HG03280 (cell line): Measurements from ENCODE around the gene GDPGP1.

Source experiments
- ATAC-seq: cut with Tn5 transposase; IDR thresholded peaks from one replicate; pipeline ENCODE4 v1.9.1; 2021; ENCODE audit warnings: mild to moderate bottlenecking, moderate library complexity; ENCODE audit not compliant: unreplicated experiment

Gene GDPGP1

DNA sequence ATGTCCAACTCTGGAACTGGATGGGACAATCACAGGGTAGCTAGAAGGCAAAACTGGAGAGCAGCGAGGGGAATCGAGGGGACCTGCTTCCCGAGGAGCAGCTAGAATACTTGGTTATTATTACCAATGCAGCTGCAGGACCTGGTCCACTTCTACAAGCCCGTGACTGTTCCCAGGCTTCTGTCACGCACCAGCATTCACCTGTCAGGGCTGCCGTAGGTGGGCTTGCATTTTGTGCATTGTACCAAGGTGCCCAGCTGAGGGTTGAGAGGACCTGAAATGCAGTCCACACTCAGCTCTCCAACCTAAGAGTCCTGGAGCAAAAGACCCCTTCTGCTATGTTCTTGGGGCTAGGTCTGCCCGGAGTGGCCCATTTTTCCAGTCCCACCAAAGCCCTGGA, 30.5 kb upstream of the GDPGP1 start:
- no peak for ATAC-seq

GRCh38 chr15:90203922-90204321, 30.1 kb upstream of the GDPGP1 start:
- no peak for ATAC-seq

GRCh38 chr15:90205050-90205848, 28.8 kb upstream of the GDPGP1 start:
- no peak for ATAC-seq

GRCh38 chr15:90205886-90206285, 28.1 kb upstream of the GDPGP1 start:
- ATAC-seq: no peak

DNA sequence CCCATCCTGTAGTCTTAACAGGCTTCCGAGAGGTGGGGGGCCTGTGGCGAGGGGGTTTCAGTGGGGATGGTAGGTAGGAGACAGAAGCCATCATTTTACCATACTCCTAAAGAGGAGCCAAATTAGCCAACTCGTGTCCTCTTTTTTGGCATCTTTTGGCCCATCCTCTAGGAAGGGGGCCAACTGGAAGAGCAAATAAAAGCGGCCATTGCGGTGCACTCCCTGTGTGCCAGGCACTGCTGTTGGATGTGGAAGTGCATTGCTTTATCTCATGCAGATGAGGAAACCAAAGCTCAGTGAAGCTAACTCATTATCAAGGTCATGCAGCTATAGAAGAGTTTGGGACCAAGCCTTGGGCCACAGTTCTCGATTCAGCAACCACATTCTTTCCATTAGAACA, 26.8 kb upstream of the GDPGP1 start:
- ATAC-seq: no peak

DNA sequence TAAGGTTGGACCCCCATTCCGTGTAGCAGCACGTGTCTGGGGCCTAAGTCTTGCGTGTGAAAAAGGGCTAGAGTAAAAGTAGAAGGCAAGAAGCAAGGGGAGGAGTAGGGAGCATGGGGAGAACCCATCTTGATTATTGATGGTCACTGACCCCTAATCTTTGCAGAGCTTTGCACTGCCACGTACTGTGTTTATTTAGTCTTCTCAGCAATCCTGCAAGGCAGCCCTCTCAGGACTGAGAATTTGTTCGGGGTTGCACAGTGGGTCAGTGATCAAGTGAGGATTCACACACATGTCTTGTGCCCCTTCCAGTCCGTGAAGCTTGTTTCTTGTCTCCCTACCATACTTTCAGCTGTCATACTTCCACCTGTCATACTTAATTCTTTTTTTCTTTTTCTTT, 25.7 kb upstream of the GDPGP1 start:
- ATAC-seq: no peak

- ATAC-seq: no peak
Observed at GRCh38 chr15:90209591-90209990, 24.4 kb upstream of the GDPGP1 start.

GRCh38 chr15:90210593-90210992, 23.4 kb upstream of the GDPGP1 start:
- no peak for ATAC-seq

GRCh38 chr15:90211009-90211408, 23.0 kb upstream of the GDPGP1 start:
- ATAC-seq: no peak

DNA sequence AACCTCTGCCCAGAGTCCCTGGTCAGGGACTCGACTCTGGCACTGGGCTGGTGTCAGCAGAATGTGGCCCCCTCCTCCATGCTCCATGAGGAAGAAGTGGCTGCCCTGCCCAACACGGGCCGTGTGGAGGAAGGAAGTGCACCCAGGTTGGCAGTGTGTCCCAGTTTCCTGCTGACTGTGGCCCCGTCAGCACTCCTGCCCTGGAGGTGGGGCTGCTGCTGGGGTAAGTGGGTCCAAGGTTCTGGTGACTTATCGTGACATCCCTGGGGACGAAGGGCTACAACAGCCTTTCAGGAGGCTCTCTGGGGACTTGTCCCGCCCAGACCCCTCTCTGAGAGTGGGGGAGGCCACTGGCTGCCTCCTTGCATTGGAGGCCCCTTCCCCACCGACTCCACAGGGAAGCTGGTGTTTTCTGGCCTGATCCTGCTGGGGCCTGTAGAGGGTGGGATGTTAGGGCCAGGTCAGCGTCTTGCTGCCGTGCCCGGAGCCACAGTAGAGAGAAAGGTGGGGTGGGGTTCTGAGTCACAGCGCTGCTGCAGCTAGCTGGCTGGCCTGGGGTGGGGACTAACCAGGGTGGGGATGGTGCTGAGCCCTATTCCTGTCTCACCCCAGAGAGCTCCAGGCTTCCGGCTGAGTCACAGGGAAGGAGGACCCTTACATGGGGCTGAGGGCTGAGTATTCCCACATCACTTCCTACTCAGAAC, 22.4 kb upstream of the GDPGP1 start:
- ATAC-seq: no peak

DNA sequence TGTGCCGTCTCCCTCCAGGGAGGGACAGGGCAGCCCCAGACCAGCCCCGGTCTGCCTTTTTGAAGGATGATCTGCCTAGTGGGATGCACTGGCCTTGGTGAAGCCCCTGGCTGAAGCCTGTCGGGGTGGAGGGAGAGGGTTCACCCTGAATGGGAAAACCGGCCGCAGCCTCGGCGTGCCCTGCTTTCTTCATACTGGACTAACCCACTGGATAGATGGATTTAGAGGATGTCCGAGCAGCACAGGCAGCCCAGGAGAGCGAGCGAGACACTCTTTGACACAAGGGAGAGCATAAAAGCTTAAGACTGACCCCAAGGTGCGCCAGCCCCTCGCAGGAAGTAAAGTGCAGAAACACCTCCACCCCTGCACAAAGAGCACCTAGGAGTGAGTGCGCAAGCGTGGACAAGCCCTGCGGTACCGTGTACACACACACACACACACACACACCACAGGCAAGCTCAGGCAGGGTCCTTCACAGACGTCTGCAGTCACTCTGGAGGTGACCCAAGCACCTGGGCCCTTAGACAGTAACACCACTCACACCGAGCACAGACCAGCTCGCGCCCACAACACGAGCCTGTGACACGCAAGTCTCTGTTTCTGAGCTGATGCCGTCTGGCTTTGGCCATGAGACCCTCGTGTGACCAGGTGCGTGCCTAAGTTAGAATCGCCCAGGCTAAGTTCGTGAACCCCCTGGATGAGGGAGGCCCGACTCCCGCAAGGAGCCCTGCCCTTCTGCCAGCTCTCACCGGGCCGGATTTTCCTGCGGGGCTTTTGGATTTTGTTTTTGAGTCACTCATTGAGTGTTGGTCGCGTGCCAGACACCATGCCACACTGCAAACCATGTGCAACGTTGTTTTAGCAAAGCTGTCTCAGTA, 21.5 kb upstream of the GDPGP1 start:
- ATAC-seq: no peak

DNA sequence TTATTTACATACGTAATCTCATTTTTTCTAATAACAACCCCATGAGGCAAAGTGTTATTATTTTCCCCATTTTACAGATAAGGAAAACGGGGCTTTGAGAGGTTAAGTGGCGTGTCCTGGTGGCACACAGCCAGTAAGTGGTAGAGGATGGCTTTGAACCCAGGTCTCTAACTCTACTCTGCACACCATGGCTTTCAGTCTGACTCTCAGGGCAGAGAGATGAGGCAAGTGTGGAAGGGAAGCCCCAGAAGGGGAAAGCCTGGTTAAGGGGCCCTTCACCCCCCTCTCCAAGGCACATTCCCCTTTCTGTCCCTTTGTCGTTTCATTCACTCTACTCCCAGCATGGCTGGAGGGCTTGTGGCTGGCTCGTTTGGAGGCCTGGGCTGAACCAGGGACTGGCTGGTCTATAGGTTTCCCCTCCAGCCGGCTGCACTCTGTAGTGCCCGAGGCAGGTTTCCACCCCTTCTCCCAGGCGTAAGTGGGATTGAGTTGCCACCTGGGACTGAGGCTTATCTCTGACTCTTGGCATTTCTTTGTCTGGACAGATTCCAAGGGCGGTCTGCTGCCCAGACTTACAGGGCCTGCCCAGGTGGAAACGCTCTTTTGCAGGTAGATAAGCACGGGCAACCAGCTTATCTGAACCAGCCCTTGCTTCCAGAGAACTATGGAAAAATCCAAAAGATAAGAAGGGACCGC, 20.7 kb upstream of the GDPGP1 start:
- no peak for ATAC-seq

DNA sequence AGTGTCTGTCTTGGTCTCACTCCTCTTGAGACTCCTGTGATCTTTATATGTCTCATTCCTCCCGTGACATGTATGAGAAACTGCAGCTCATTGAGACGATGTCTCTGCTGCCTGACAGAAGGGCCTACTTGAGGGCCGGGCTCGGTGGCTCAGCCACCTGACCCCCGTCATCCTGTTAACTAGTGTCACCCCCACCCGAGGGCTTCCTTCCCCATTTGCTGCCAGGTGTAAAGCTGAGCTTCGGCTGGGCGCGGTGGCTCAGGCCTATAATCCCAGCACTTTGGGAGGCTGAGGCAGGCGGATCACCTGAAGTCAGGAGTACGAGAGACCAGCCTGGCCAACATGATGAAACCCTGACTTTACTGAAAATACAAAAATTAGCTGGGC, 20.2 kb upstream of the GDPGP1 start:
- ATAC-seq: no peak

DNA sequence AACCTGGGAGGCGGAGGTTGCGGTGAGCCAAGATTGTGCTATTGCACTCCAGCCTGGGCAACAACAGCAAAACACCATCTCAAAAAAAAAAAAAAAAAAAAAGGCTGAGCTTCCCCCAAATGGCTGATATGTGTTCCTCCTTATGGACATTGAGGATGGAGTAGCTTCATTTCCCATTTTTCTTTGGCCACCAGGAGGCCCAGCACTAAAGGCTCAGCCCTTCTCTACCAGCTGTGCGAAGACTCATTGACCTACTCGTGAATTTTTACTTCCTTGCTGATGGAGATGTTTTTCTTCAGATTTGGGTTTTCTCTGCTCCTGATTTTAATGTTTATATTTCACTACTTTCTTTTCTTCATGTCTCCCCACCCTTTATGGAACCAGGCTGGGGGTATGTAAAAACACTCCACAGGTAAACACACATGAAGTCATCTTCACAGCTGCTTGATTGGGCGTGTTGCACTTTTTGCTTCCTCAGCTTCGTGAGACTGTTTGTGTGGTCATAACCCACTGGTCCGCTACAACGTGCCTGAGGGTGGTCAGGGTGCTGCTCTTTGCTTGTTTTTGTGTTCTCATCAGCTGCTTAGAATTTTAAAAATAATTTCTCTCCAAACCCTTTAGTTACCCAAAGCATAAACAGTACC, 19.3 kb upstream of the GDPGP1 start:
- ATAC-seq: no peak

DNA sequence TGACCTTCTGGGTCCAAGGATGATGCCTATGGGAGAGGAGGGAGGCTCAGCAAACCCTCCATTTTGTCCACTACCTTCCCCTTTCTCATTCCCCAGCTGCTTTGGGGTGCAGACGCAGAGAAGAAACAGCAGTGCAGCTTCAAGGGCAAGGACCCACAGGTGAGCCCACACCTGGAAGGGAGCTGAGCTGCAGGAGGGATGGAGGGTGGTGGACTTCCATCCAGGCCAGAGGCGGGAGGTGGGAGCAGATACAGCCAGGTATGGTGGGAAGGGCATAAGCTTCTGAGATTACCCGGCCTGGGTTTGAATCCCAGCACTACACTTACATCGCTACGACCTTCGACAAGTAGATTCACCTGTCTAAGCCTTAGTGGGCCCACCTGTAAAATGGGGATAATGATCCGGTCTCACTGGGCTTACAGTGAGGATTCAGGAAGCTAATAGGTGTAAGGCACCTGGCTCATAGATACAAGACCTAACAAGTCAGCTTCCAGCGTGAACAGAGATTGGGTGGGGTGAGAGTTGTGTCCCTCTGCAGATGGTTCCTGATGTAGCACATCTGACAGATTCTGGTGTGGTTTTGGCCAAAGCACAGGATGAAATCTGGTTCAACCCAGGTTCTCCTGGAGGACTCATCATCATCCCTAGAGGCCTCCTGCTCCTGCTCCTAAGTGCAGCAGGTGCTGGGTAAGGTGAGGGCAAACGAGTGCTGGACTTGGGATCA, 16.2 kb upstream of the GDPGP1 start:
- no peak for ATAC-seq

- no peak for ATAC-seq
Observed at GRCh38 chr15:90219421-90220141, 14.4 kb upstream of the GDPGP1 start.

DNA sequence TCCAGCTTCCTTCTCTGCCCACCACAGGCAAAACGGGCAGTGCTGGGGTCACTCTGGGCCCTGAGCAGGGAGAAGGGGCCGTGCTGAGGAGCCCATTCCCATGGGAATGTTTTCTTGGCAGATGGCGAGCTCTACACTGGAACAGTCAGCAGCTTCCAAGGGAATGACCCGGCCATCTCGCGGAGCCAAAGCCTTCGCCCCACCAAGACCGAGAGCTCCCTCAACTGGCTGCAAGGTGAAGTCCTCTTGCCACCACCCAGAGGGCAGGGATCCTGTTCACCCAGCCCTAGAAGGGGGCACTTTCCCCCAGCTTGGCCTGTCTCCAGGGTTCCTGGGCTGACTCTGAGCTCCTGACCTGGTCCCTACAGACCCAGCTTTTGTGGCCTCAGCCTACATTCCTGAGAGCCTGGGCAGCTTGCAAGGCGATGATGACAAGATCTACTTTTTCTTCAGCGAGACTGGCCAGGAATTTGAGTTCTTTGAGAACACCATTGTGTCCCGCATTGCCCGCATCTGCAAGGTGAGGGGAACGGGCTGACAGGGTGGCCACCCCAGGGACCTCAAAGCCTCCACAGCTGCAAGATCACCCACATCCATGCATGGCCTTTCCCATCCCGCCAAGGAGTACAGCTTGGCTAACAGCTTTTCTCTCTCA, 12.6 kb upstream of the GDPGP1 start:
- ATAC-seq: no peak

- no peak for ATAC-seq
Observed at GRCh38 chr15:90222547-90222946, 11.5 kb upstream of the GDPGP1 start.
